HG03103 (cell line): Measurements from ENCODE around the gene PRAC1.

Source experiments
- ATAC-seq: cut with Tn5 transposase; IDR thresholded peaks from one replicate; pipeline ENCODE4 v1.9.1; 2021; ENCODE audit warnings: low read depth; ENCODE audit not compliant: unreplicated experiment

The PRAC1 gene

DNA sequence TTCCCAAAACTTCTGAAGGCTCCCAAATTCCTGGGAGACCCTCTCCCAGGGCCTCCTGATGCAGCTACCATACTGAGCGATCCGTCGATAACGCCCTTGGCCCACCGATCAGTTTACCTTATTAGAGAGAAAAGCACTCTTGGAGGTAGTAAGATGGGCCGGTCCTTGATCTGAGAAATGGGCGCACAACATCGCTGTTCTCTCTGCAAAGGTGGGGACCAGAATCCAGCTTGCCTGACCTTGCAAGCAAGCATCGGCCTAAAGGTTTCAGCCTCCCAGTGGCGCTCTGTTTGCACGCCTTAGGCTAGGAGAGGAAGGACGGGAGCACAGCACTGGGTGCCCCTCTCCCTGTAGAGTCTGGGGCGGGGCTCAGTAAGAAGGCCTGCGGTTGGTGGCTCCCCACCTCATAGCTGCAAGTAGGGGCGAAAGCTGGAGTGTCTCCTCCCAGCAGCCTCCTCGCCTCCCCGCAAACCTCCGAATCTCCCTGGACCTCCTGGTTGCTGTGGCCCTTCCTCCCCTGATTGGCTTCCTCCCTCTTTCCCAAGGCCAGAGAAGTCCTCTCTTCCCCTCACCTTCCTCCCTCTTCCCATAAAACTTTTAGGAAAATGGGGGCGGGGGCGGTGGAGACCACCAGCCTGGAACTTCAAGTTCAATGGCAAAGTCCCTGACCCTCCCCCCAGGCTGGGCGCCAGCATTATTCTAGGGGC lies at the start of gene PRAC1:
Gene PRAC1 (minus strand): TSS at position 318 of the 707 bp plus-strand sequence. CDS start 126 bp downstream, at position 192.
- no peak for ATAC-seq

DNA sequence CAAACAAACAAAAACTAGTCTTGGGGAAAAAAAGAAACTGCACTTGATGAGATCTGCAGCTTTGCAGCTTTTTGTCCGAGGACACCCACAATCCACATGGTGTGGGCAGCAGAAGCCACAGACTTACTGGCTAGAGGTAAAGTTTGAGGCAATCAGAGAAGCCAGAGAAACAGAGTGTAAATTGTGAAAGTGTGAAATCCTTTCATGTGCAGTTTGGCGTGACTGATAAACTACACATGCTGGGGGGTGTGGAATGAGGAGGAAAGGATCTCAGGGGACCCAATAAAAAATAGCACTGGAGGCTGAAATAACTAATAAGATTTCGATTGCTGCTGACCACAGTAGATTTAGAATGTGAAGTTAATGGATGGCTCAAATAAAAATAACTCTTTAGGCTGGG lies 48.6 kb upstream of the PRAC1 start:
- ATAC-seq, result no peak

DNA sequence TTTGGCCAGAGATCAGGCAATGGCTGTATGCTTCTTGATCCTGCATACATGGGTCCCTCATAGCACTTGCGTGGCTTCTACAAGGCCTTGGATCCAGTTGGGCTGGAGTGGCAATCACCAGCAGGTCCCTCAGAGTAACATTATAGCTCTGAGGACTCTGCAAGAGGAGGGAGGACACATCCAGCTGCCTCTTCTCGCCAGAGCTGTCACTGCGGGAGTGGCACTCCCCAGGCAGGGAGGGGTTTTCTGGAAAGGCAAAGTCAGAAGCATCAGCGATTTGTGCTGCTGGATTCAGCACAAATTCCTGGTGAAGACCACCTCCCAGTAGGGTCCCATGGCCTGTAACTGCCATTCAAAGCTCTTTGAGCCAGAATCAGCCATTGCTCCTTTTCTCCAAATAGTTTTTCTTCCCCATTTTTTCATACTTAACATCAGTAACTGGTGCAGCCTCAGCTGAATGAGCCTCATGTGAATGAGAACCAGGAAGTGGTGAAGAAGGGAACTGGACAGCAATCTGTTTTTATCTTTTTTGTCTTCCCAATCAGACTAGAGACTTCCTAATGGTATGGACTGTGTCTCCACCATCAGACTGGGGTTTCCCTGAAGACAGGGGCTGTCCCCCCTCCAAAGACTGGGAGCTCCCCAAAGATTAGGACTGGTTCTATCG lies 46.8 kb upstream of the PRAC1 start:
- no peak for ATAC-seq

DNA sequence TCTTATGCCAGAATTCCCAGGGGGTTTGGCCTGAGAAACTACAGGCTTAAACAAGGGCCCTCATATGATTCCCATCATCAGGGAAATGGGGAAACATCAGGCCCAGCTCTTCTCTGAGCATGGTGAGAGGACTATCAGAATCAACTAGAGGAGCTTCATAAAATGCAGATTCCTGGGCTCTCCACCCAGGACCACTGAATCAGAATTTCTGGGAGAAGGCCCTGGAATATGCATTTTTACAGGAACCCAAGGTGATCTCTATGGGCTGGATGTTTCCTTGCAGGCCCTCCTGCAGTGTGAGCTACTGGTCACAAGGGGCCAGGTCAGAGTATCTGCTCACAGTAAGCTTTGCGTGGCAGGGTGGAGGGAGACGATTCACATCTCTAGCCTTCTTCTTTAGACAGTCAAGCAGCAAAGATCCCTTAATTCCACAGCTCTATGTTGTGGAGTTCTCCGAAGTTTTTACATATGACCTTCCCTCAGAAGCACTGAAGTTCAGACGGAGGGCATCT lies 45.0 kb upstream of the PRAC1 start:
- ATAC-seq, result no peak

DNA sequence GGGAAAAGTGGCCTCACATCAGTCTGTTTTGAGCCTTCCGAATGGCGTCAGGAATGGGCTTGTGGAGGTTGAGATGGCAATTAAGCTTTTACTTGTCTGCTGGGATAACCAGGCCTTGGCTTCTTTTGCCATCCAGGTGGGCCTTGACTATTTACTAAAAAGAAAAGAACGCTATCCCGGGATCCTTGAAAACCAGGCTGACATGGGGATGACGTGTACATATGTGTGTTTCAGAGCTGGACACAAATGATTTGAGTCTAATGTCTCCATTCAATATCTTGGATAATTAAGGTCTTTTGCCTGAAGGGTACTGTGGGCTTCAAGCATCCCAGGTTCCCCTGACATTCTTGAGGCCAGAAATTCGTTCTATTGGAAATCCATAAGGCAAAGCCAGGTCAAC lies 38.8 kb upstream of the PRAC1 start:
- ATAC-seq, result no peak

DNA sequence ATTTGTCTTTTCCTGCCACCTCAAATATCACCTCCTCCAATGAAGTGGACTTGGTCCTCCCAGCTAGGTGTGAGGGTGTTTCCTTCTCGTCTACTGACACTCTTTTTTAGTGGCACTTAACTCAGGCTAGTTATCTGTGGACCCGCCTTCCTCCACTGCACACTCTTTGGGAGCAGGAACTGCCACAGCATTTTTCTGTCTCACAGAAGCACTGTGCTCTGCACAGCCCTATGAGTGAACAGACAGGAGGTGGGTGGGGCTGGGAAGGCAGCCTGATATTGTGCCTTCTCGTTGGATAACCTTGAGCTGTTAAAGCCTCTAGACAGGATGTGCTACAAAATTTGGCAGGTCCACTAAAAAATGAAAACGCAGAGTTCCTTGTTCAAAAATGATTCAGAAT lies 38.1 kb upstream of the PRAC1 start:
- no peak for ATAC-seq

DNA sequence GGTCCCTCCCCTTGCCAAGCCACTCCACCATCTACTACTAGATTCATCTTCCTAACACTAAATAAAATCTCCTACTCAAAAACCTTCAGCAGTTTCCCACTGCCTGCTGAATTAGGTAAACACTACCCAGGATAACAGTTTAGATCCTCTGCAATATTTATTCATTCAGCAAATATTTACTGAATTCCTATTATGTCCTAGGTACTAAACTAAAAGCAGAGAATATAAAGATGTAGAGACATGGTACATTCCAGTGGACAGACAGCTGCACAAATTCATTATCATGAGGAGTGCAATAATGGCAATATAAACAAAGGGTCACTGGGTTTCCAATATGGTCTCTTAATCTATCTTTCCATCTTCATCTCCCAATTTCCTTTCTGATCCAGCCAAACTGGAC lies 37.0 kb upstream of the PRAC1 start:
- no peak for ATAC-seq

DNA sequence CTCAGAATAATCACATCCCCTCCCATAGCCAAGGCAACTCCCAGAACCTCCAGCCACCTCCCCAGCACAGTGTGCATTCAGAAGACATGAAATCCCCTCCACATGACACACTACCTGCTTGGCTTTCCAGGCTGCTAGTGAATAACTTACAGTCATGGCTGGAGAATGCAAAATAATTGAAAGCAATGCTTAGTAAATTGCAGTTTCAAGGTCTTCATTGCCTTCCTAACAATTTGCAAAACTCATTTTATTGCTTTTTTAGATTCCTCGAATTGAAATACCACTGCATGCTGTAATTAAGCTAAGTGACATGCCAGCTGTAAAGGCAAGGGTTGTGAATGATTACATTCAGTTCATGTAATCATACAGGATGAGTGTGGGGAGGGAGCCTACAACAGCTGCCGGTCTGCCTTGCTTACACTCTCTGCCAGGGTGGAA lies 35.2 kb upstream of the PRAC1 start:
- no peak for ATAC-seq

DNA sequence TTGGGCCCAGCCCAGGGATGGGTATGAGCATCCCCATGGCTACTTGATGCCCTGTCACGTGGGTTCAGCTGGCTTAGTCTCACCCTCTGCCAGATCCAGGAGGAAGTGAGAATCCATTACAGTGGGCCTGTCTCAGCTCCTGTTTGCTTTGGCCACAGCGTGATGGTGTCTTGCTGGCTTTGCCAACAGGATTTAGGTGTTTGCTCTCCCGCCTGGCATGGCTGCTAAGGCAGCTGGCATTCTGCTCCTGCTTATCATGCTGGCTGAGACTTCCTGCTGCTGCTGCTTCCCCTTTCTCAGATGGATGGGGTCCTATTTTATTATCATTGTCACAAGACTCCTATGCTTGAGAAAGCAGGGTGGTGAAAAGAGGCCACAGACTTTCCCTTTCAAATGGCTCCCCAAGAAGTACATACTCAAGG lies 34.5 kb upstream of the PRAC1 start:
- no peak for ATAC-seq

DNA sequence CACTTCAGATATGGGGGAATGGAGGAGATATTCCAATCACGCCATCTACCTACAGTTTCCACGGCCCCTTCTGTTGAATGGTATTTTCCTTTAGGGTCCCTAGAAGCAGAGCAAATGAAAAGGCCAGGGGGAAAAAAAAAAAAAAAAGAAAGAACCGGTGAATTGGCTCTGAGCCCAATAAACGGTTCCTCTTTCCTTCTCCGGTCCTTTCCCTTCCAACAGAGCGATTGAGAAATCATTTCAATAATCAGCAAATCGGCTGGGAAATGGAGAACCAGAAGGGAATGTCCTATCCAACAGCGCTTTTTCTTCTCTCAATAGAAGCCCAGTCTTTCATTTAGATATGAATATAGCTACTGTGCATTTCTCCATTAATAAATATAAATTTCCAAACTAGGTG lies 33.0 kb upstream of the PRAC1 start:
- ATAC-seq, result no peak

DNA sequence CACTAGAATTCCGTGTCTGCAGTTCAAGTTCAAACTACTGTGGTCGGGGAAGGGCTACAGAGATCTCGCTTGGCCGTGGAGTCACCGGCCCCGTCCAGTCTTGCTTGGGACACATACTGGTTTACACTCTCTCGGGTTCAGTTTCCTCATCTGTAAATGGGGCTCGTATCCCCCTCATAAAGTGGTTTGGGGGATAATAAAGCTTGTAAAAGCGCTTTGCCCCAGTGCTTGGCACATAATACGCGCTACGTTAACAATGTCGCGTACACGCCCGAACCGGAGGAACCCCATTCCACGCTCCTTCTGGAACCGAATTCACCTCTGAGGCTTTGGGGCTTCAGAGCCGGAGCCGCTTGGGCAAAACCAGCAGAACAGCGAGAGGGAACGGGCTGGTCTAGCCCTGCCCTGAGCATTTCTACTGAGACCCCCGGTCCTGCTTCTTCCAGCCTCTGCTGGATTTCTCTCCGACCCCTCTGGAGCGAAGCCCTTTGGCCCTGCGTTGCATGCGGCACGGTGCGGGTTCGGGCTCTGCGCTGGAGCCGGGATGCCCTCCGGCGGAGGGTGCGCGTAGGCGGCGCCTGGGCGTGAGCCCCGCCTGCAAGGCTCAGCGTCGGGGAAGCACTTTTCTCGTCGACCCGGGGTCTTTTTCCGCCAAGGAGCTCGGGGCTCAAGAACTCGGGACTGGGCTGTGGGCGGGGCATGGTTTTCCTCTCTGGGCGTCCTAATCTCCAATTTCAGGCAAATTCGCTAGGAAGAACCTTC lies 32.4 kb upstream of the PRAC1 start:
- ATAC-seq, result no peak

DNA sequence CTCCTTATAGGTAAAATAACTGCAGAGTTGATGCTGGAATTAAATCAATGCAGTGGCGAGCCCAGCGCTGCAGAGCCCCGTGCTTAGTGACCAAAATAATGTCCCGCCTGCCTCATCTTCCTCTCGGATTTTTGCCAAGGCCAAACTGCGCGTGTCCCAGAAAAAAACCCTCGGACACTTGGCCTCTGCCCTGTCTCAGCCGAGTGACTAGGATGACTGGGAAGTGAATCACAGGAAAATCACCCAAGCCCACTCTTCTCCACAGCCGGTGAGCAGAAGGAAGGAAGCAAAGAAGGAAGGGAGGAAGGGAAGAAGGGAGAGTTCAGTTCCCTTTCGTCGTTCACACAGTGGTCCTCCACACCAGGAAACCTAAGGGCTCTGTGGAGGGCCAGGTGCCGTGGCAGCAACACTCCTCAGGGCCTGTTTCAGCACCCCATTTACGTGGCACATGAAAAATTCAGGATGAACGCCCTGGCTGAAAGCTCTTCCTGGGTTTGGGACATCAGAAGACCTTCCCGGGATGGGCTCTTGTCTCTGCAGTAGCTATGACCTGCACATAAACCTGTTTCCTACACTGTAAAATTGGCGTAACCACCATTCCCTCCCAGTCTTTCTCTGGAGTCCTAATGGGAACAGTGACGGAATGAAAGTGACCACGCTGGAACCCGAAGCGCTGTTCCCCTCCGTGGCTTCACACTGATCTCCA lies 31.6 kb upstream of the PRAC1 start:
- ATAC-seq, result no peak

DNA sequence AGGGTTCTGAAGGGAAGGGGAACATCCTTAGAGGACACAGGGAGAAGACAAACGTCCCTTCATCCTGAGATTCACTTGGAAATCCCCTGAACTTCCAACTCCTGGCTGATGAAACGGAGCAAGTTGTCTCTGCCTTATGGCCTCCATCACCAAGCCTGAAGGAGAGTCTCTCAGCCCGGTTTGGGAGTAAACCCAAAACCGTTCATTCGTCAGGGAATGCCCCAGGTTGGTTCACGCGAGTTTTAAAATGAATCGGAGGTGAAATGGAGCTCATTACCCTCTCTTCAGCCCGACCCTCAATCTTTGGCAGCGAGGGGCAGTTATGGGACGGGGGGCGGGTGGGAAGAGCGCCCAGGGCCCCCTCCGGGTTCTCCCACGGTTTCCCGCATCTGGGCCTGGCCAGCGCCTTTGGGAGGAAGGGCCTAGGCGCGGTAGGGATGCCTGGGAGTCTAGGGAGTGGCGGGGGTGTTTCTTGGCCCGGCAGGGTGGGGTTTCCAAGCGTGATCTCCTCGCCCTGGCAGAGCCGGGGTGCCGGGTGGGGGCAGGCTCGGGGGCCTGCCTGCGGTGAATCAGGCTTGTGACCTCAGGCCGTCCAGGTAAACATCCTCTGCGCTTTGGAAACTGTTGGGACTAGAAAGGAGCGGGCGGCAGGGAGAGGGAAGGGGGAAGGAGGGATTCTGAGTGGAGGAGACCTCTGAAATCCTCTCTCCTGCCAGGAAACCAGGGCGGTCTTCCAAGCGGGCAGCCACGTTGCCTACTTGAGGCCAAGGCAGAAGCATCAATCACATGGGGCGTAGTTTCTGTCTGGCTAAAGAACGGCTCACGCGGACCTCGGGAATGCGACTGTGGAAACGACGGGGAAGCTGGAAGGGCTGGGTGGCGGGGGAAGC lies 30.3 kb upstream of the PRAC1 start:
- no peak for ATAC-seq

DNA sequence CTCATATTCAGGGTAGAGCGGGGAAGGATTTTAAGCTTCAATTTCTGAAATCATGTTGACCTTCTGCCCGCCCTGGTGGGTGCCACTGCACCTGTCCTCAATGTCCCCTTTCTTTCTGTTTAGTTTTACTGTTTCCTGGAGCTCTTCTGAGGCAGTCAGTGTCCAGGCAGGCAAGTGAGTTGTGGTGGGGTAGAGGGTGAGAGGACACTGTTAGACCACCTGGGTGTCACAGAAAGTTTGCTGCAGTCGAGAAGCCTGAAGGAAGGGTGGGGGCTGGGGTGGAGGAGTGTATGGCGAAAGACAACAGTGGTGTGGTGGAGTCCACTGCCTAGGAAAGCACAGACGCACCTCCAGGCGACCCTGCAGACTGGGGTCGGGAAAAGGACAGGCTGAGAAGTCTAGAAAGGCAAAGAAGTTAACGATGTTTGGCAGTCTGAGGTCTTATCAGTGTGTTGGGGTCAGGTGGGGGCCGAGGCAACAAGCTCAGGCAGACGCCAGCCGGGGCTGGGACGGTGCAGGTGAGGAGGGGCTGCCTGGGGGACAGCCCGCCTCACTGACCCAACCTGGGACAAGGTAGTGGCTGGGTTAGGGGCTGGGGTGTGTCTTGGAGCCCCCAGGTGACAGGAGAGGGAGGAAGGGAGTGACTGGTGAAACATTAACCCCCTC lies 29.5 kb upstream of the PRAC1 start:
- no peak for ATAC-seq

DNA sequence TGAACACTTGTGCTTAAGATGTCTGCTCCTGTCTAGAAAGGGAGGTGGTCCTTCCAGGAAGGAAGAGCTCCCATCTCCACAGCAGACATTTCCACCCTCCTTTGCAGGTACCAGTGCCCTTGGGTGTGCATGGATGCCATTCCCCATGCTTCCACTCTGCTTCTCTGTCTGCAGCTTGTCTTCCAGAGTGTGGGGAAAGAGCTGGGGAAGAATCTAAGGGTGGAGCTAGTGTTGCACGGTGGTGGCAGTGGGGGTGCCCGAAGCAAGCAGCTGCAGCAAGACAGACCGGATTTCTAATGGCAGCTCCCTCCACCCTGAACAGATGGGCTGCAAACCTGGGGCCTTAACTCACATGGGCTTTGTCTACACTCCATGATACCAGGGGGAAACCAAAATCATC lies 28.9 kb upstream of the PRAC1 start:
- no peak for ATAC-seq

DNA sequence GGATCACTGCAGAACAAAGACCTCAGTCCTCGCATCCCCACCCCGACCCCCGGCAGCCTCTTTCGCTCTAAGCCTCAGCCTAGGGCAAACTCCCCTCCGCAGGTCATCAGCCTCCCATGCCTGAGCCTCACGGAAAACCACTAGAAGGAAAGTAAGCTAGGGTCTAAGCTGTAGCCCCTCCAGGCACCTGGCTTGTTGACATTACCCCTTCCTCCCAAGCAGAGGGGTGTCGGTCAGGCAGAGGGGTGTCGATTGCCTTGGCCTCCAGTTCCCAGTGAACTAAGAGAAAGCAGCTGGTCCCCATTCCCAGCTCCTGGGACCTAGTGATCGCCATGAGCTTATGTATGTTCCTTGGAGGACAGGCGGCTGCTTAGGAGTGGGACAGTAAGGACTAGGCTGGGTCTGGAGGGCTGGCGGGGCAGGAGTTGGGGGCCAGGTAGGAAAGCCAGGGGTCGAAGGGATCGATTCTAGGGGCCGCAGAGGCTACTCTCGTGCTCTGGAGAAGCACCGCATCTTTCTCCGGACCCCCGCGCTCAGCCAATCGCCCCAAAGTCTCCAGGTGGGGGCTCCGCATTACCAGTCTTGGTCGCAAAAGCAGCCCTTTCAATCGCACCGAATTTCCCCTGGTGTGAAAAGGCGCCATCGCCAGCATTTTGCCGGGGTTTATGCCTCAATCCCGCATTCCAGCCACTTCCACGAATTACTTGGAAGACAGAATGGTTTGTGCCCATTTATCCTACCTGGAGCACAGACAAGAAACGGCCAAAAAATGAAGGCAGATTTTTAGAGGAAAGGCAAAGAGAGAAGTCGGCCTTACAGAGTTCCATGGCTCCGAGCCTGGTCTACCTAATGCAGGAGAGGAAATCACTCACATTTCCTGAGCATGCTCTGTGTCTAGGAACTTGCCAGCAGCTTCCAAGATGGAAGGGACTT lies 27.6 kb upstream of the PRAC1 start:
- no peak for ATAC-seq

DNA sequence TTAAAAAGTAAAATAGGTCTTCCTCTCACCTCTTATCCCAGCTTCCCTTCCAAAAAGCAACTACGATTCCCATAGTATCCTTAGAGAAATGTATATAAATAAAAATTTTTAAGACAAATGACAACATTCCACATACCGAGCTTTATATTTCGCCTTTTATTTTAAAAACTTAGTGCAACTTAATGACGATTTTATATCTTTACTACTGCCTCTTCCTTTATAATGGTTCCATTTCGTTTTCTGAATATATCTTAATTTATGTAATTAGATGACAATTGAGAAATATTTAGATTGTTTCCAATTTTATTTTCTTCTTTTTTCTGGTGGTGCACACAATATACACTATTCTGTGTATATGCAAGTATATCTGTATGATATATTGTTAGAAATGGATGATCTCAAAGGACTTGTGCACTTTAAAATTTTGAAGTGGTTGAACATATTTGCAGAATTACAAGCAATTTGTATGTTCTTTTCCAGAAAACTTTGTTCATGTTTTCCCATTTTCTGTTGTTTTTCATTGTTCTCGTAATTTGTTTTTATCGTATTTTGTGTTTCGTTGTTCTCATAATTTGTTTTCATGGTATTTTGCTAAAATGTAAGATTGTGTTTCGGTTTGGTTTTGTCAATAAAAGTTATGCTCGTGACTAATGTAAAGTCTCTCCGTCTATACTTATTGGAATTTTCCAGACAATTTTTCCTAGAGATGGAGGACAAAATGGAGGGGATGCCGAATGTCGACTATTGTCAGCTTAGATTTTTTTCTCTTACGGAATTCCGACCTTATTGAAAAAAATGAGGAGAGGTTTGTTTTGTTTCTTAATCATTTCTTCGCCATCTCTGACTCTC lies 26.6 kb upstream of the PRAC1 start:
- ATAC-seq, result no peak
